RWPE2 (cell line): ENCODE data around the gene LCTL.

Experiments used
- ATAC-seq: fragments of 200-7000 bp; cut with Tn5 transposase; 3 replicates; pipeline ENCODE4 v1.9.1; 2021; ENCODE audit warnings: low read depth
- DNase-seq: peaks from one replicate; pipeline ENCODE4 v3.0.0-alpha.2; 2020; ENCODE audit warnings: low spot score
- H3K27ac ChIP-seq: fragments of 450-650 bp; 2 replicates; pipeline ENCODE4 v1.5.1; 2017; ENCODE audit warnings: mild to moderate bottlenecking; ENCODE audit not compliant: poor library complexity, severe bottlenecking
- H3K27me3 ChIP-seq: fragments of 250-450 bp; sonication (Bioruptor Pico); 2 replicates; pipeline ENCODE4 v1.5.1; 2021; ENCODE audit warnings: mild to moderate bottlenecking, moderate library complexity; ENCODE audit not compliant: insufficient read depth, poor library complexity, severe bottlenecking
- H3K36me3 ChIP-seq: fragments of 250-450 bp; sonication (Bioruptor Pico); 2 replicates; pipeline ENCODE4 v1.5.1; 2020; ENCODE audit warnings: low read depth, mild to moderate bottlenecking, moderate library complexity
- H3K4me1 ChIP-seq: fragments of 250-450 bp; sonication (Bioruptor Pico); 2 replicates; pipeline ENCODE4 v1.5.1; 2021; ENCODE audit warnings: mild to moderate bottlenecking, moderate library complexity; ENCODE audit not compliant: insufficient read depth, poor library complexity, severe bottlenecking
- H3K4me3 ChIP-seq: fragments of 250-450 bp; sonication (Bioruptor Pico); 2 replicates; pipeline ENCODE4 v1.5.1; 2021; ENCODE audit warnings: mild to moderate bottlenecking, moderate library complexity; ENCODE audit not compliant: severe bottlenecking
- H3K9me3 ChIP-seq: fragments of 250-450 bp; sonication (Bioruptor Pico); 2 replicates; pipeline ENCODE4 v1.5.1; 2021; ENCODE audit warnings: mild to moderate bottlenecking, moderate library complexity; ENCODE audit not compliant: severe bottlenecking
- TF ChIP-seq, protein P1 (sequence below): fragments of 450-650 bp; IDR thresholded peaks from one replicate; pipeline ENCODE4 v1.5.1; 2017; ENCODE audit warnings: mild to moderate bottlenecking, moderate library complexity; ENCODE audit not compliant: poor library complexity, severe bottlenecking

LCTL gene

DNA sequence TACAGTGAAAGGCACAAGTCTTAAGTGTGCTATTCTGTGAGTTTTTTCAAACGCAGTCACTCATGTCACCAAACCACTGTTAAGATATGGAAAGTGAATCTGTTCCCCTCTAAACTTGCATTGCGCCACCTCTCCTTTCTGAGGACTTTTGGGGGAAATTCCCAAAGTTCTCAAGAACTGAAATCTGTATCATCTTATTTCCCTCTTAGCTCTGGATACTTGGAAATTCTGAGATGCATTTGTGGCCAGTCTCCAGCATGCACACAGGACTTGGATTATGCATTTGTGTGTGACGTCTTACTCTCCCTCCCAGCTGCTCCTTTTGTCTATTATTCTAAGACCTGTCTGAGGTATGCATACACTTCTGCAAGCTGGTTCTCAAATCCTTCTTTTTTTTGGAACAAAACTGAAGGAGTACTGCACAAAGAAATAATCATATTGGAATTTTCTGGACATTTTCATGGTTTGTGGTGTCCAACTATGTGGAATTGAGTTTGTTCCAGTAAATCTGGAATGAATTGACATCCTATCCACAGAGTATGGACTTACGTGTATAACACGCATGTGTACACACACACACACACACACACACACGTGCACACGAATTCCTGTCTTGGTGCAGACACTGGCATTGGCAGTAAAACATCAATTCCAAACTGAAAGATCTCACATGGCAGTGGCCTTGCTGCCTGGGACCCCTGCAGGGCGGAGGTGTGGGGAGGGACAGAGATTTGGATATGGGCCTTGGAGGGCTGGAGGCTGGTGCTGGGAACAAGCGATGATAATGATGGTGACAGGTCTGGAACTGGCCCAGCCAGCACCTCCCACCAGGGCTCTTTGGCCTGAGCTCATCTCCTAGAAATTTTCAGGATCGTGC is 8.2 kb upstream of the LCTL start:
- TF ChIP-seq, protein P1, sequence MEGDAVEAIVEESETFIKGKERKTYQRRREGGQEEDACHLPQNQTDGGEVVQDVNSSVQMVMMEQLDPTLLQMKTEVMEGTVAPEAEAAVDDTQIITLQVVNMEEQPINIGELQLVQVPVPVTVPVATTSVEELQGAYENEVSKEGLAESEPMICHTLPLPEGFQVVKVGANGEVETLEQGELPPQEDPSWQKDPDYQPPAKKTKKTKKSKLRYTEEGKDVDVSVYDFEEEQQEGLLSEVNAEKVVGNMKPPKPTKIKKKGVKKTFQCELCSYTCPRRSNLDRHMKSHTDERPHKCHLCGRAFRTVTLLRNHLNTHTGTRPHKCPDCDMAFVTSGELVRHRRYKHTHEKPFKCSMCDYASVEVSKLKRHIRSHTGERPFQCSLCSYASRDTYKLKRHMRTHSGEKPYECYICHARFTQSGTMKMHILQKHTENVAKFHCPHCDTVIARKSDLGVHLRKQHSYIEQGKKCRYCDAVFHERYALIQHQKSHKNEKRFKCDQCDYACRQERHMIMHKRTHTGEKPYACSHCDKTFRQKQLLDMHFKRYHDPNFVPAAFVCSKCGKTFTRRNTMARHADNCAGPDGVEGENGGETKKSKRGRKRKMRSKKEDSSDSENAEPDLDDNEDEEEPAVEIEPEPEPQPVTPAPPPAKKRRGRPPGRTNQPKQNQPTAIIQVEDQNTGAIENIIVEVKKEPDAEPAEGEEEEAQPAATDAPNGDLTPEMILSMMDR, result no peak
- Histone ChIP-seq H3K4me3 (no peak overlapping the region), H3K27me3 (no peaks in the 10 kb centered on the region), H3K36me3 (no peaks in the 10 kb centered on the region), H3K27ac (no peak overlapping the region), H3K4me1 (no peaks in the 10 kb centered on the region), H3K9me3 (no peaks in the 10 kb centered on the region)
- ATAC-seq, result no peak
- peak; percentile 20 for DNase-seq

DNA sequence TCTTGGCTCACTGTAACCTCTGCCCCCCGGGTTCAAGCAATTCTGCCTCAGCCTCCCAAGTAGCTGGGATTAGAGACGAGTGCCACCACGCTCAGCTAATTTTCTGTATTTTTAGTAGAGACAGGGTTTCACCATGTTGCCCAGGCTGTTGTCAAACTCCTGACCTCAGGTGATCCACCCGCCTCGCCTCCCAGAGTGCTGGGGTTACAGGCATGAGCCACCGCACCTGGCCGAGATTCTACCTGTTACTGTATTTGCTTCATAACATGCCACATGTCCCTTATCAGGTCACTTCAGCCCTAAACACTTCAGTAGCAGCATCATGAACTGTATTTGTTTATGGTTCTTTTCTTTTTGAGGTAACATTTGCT is 7.5 kb upstream of the LCTL start:
- H3K36me3 ChIP-seq, result no peaks in the 10 kb centered on the region
- TF ChIP-seq, protein P1, result no peak
- H3K9me3 ChIP-seq, result no peaks in the 10 kb centered on the region
- ATAC-seq (no peak), DNase-seq (peak; percentile 57)
- no peak overlapping the region for H3K27ac ChIP-seq
- no peak overlapping the region for H3K4me3 ChIP-seq
- no peaks in the 10 kb centered on the region for H3K4me1 ChIP-seq
- no peaks in the 10 kb centered on the region for H3K27me3 ChIP-seq

DNA sequence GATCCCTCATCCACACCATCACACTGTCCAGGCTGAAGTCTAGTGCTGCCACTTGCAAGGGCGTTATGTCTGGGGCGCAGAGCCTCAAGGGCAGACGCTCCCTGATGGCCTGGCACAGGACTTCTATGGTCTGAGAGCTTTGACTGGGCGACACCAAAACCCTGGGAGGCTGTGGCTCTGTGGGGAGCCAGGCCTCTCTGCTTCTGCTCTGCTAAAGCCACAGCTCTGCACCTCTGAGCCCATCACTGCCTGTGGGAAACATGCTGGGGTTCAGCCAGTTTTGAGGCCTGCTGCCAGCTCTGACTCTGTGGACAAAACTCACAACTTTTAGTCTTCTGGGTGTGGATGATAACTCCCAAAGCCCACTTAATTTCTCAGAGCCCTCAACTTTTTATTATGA is 6.3 kb upstream of the LCTL start:
- H3K27ac ChIP-seq, result no peak overlapping the region

DNA sequence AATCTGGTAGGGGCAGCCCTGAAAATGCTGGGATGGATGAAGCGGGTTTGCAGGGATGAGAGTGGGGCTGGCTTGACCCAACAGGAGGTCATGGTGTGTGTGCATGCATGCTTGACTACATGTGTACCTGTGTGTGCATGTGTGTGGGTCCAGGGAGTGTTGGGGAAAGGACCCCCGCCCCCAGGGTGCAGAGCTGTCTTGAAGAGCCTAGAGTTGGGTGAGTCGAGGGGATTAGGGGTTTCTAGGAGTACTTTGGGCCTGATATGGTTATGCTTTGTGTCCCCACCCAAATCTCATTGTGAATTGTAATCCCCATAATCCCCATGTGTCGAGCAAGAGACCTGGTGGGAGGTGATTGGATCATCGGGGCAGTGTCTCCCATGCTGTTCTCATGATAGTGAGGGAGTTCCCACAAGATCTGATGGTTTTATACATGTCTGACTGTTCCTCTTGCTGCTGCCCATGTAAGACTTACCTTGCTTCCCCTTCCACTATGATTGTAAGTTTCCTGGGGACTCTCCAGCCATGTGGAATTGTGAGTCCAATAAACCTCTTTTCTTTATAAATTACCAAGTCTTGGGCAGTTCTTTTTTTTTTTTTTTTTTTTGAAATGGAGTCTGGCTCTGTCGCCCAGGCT is 5.2 kb upstream of the LCTL start:
- no peaks in the 10 kb centered on the region for H3K9me3 ChIP-seq
- TF ChIP-seq, protein P1, result no peak
- no peak overlapping the region for H3K27ac ChIP-seq
- H3K4me1 ChIP-seq, result no peaks in the 10 kb centered on the region
- no peak overlapping the region for H3K4me3 ChIP-seq
- DNase-seq (no peak), ATAC-seq (no peak)
- H3K36me3 ChIP-seq, result no peaks in the 10 kb centered on the region
- H3K27me3 ChIP-seq, result no peaks in the 10 kb centered on the region

More for the DNA sequence above, 6.3 kb upstream of the LCTL start:
- Histone ChIP-seq H3K4me1 (no peaks in the 10 kb centered on the region), H3K9me3 (no peaks in the 10 kb centered on the region), H3K4me3 (no peak overlapping the region), H3K27me3 (no peaks in the 10 kb centered on the region), H3K36me3 (no peaks in the 10 kb centered on the region)
- ATAC-seq (peak; percentile 28; the same call in 1 of the 3 replicates), DNase-seq (no peak)
- TF ChIP-seq, protein P1, result no peak

DNA sequence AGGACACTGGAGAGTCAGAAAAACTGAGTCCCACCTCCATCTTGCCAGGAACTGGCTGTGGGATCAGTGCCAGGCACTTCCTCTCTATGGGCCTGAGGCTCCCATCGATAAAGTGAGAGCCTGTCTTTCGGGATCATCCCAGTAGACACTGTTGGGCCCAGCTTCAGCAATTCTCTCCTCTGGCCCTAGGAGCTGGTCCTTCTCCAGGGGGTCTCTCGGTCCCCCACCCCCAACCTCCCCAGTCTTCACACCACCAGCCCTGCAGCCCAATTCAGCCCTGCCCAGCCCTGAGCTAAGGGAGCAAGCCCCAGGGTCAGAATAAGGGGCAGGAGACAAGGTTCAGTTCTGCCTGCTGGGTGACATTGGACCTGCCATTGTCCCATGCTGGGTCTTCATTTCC is 4.5 kb upstream of the LCTL start:
- Histone ChIP-seq H3K4me3 (no peak overlapping the region), H3K9me3 (no peaks in the 10 kb centered on the region), H3K27me3 (no peaks in the 10 kb centered on the region), H3K36me3 (no peaks in the 10 kb centered on the region), H3K4me1 (no peaks in the 10 kb centered on the region), H3K27ac (no peak overlapping the region)
- DNase-seq (no peak), ATAC-seq (no peak)
- TF ChIP-seq, protein P1, result no peak
